HG02610 (cell line): Measurements from ENCODE around the gene NKD1.
"Not testable (repeated sequence)": the region's sequence is repeated elsewhere in the genome, so short reads cannot be mapped to it uniquely, and the experiment has no call there.

ENCODE experiments used
- ATAC-seq: cut with Tn5 transposase; IDR thresholded peaks from one replicate; pipeline ENCODE4 v1.9.1; 2021; ENCODE audit warnings: mild to moderate bottlenecking, moderate library complexity; ENCODE audit not compliant: unreplicated experiment

The NKD1 gene

GRCh38 chr16:50536258-50536645 lies 11.9 kb upstream of the NKD1 start:
- not testable (repeated sequence) for ATAC-seq

- no peak for ATAC-seq
These were observed 10.5 kb upstream of the NKD1 start for GRCh38 chr16:50537533-50538290.

- no peak for ATAC-seq
These were observed 9.7 kb upstream of the NKD1 start for GRCh38 chr16:50538411-50539052.

DNA sequence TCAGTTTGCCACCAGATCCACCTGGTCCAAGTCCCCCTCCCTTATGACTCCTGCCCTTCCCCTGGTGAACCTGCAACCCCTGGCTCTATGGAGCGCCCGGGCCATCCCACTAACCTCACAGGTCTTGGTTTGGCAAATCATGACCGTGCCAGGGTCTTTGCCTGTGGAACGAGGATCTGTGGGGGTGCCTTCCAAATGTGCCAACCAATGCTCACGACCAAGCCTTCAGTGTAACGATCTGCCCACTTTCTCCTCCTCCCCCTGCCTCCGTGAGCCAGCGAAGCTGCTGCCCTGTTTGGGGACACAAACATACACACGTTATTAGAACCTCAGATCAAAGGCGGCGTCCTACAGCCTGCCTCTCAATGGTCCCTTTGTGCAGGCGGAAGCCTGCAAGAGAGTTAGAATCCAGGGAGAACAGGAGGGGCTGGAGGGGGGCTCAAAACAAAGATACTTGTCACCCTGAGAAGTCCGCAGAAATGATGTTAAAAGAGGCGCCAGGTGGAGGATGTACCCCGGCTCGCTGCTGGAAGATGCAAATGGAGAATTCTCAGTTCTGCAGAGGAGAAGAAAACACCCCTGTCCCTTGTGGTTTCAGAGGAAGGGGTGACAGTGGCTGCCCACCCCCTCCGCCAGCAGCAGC lies 9.0 kb upstream of the NKD1 start:
- ATAC-seq, result no peak

DNA sequence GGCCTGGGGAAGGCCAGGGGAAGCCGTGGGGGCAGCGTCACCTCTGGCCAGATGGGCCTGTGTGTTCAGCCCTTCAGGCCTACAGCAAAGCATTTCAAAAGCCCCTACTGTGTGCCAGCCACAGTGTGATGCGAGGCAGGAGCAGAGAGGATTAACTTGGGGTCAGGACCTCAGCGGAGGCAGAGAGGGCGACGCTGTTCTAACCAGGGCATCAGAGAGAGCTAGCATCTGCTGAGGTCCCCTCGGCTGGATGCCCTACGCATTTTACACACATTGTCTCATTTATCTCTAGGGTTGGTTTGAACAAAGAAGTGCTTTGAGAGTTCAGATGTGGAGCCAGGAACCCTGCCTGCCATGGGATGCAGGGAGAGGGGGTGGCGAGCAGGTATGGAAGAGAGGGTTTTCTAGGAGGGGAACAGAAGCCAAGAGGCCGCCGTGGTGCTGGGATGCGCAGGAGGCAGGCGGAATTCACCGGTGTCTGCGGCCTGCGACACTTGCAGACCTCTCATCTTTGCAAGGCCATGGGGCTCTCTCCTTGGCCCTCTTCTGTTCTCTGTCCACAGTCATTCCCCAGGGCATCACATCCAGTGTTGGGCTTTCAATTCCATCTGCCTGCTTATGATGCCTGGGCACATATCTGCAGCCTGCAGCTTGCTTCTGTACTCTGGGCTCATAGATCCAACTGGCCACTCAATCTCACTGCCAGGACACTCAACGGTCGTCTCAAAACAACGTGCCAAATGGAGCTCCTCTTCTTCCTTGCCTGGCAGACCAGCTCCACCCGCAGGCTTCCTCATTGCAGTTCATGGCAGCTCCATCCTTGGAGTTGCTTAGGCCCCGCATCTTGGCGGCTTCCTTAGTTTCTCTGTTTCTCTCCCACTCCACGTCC lies 8.1 kb upstream of the NKD1 start:
- ATAC-seq, result no peak

DNA sequence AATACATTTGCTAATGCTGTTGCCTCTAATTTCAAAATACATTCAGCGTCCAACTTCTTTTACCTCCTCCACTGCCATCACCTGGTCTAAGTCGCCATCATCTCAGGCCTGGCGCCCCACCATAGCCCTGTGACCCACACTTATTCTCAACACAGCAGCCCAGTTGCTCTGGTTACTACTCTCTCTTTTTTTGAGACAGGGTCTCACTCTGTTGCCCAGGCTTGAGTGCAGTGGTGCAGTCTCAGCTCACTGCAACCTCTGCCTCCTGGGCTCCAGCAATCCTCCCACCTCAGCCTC lies 7.5 kb upstream of the NKD1 start:
- ATAC-seq, result no peak

DNA sequence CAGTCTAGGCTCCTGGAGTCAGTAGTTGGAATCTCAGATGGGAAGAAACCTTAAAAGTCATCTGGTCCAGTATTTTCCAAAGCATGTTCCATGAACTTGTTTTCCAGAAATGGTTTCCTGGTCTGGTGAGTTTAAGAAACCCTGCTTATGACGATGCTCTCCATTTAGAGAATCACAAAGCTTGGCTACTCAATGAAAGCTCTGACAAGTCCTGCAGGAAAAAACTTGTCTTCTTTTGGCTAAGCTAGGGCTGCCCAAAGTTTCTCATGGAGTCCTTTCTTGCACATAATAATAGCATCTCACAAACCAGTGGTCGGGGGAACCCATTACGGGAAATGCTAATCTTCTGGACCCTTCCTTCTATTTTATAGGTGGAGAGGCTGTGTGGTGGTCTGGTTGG lies 5.5 kb upstream of the NKD1 start:
- no peak for ATAC-seq

GRCh38 chr16:50546125-50546524 lies 2.1 kb upstream of the NKD1 start:
- ATAC-seq, result no peak

DNA sequence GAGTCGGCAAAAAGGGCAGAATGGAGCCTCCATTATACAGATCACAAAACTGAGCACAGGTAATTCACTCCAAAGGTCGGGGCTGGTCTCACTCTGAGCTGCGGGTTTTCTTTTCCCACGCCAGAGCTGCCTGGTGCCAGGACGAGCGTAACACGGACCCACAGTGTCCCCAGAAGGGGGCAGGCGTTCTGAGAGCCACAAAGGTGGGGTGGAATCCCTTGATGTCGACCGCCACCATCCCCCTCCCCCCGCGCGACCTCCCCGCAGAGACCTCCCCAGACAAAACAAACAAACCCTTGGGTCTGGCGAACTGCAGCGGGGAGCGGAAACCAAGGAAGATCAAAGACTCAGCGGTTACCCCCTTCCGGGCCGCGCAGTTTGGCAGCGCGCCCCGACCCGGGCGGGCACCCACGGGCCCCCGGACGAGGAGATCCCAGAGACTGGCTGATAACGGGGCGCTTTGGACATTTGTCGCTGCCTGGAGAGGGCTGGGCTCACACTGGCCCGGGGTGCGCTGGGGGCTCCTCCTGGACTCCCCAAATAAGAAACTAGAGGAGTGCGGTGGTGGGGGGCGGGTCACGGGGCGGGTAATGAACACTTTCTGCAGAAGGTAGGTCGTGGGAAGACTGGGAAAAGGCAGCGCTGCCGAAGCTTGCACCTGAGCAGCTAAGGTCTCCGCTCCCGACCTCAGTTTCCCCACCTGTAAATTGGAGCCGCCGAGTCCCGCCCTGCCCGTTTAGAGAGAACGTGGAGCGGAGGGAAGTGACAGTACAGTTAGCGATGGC lies 664 bp upstream of the NKD1 start:
- ATAC-seq, result no peak

- ATAC-seq, result no peak
These were observed 839 bp downstream of the NKD1 start for GRCh38 chr16:50548909-50549560.

- no peak for ATAC-seq
These were observed 1.3 kb downstream of the NKD1 start for GRCh38 chr16:50549561-50549915.

DNA sequence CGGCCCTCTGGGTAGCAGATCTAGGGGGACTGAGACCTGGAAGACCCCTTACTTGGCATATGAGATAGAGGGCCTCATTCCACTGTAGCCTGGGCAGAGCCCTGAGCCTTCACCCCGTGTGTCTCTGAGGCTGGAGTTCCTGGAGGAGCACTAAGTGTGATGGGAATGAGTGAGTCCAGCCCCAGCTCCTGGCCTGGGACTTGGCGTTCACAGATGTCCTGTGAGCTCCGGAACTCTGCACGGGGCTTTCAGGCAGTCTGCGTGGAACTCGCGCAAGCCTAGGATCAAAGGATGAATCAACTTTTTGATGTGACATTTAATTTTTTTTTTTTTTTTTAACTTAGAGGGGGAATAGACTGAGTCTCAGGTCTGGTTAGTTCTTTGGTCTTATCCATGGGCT lies 1.8 kb downstream of the NKD1 start:
- ATAC-seq, result no peak

DNA sequence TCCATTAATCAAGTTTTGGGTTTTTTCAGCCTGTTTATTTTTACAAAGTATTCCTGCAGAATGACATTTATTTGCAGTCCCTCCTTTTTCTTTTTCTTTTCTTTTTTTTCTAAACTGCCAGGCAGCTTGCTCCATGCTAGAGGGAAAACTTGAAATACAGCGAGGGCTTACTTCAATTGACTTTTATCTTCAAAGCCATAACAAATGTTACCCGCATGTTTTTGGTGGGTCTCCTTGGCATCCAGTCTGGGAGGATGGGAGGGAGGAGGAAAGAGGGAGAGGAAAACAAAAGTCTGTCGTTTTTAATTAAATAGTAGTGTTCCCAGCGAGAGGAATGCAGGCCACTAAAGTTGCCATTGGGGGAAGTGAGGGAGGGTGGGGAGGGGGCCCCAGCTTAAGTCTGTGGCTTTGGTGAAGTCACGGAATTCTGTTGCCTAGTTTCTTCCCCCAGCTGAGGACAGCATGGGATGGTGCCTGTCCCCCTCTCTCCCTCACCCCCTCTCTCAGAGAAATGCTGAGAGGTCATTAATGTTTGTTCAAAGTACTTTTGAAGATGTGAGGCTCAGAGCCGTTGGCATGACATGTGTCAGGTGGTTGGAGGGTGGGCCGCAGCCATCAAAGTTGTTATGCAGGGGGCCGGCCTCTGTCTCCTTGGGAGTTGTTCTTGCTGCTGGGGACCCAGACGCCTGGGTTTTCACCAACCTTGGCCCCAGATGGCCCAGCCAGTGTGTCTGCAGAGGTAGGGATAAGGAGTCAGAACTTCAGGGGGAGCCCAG lies 2.9 kb downstream of the NKD1 start:
- ATAC-seq, result no peak

DNA sequence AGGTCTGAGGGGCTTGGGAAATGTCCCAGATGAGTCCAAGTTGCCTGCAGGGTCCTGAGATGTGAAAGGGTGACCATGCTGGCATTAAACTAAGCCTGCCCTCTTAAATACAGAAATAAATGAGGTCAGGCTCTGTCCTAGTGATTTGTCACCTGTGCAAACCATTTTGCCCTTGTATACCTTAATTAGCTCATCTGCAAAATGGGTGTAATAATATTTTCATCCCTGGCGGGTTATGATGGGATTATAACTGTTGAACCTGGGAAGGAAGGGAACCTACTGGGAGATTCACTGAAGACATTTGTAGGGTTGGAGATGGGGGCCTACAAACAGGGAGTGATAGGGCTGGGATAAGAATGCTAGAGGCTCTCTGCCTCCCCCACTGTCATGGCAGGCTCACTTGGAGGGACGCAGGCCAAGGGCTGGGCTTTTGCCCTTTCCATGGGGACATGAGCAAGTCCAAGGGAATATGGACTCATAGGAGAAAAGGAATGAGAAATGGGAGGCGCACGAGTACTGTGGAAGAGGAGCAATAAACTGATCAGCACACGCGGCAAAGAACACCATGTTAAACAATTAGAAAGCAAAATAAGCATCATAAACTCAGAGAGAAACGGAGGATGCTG lies 4.4 kb downstream of the NKD1 start:
- ATAC-seq, result no peak

- no peak for ATAC-seq
These were observed 5.0 kb downstream of the NKD1 start for GRCh38 chr16:50553182-50553710.

- ATAC-seq, result no peak
These were observed 5.7 kb downstream of the NKD1 start for GRCh38 chr16:50553731-50554360.

GRCh38 chr16:50555269-50555875 lies 7.2 kb downstream of the NKD1 start:
- no peak for ATAC-seq
